GM18870 (cell line): ENCODE results near the gene NWD2.

Source experiments
- ATAC-seq: cut with Tn5 transposase; IDR thresholded peaks from one replicate; pipeline ENCODE4 v1.9.1; 2021; ENCODE audit warnings: moderate library complexity; ENCODE audit not compliant: unreplicated experiment

NWD2 gene

GRCh38 chr4:37438564-37439279 lies 194.2 kb downstream of the NWD2 start:
- no peak for ATAC-seq

DNA sequence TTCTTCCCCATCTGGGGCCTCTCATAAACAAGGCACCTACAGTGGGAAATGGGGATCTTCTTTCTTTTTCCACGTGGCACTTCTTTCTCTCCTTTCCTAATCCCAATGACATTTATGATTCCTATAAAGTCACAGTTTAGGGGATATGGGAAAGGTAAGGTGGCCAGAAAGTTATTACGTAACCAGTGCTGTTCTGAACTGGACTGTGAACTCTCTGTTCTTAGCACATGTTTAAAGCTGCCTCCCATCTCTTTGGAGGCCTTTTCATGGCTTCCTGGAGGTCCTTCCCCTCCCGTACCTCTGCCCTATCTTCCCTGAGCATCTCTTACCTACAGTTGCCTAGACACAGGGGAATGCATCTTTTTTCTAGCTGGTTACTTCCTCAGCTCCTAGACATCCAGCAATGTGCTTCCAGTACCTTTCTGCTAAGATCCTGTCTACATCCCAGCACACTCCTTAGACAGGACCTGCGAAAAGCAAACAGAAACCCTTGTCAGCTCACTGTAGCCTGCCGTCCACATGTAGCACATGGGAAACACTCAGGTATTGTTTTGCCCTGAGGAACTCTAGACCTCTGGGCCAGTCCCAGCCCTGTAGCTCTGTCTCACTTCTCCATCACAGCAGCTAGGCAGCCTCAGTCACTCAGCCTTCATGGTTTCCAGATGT lies 195.4 kb downstream of the NWD2 start:
- no peak for ATAC-seq

GRCh38 chr4:37440501-37440900 lies 196.0 kb downstream of the NWD2 start:
- ATAC-seq = no peak

DNA sequence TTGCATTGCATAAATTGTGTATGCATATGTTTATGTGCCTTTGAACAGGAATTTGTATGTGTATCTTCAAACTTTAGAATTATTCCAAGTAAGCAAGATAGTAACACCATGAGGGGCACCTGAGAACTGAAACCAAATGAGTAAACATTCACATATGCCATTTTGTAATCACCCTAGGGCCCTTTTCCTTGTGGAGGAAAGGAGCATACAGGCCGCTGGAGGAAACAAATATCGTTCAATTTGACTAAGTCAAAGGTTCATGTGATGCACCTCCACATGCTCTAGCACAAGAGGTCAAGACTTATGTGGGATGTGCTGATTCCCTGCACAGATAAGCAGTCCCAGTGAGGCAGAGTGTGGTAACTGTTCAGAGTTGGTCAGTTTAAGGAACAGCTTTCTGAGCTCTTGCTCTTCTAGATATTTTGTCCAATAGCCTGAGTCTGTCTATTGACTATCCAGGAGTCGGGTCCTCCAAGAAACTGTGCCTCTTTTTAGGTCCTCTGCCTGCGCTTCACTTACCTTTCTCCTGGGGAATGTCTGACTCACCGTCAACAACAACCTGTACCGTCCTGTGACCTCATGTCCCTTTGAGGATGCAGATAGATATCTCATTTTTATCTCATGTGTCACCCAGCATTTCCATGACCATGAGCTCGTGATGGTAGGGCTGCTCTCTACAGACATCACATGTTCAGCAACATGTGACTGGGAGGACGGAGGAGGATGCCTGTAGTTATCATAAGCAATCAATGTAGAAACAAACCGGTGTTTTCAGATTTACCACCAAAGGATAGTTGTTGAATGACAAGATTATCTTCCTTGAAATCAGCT lies 196.9 kb downstream of the NWD2 start:
- no peak for ATAC-seq

DNA sequence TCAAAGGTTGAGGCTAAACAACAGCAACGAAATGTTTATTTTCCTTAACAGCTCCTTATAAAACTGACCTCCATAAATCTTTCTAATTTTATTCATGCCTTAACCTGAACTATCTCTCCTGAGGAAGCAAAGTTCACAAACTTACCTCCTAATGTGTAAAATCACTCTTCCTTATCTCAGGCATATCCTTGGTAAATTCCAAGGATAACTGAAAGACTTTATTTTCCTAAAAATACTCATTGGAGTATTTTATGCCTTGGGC lies 197.4 kb downstream of the NWD2 start:
- ATAC-seq = no peak

GRCh38 chr4:37443137-37443536 lies 198.6 kb downstream of the NWD2 start:
- no peak for ATAC-seq

- no peak for ATAC-seq
Measured at GRCh38 chr4:37445023-37445422, 200.5 kb downstream of the NWD2 start.

DNA sequence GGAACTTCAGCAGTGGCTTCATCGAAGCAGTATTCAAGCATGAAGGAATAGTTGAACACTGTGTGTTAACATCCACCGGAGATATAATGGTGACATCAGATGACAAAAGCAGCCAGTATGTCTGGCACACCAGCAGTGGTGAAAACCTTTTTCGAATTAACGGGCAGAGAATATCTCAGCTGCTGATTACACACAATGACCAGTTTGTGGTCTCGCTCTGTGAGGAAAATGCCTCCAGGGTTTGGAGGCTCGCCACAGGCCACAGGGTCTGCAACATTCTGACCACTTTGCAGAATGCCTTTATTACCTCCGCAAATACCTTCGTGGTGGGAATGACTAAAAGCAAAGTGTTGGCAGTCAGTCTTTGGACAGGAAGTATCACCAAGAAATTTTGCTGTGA lies 201.5 kb downstream of the NWD2 start:
- no peak for ATAC-seq

GRCh38 chr4:37447886-37448285 lies 203.3 kb downstream of the NWD2 start:
- no peak for ATAC-seq

DNA sequence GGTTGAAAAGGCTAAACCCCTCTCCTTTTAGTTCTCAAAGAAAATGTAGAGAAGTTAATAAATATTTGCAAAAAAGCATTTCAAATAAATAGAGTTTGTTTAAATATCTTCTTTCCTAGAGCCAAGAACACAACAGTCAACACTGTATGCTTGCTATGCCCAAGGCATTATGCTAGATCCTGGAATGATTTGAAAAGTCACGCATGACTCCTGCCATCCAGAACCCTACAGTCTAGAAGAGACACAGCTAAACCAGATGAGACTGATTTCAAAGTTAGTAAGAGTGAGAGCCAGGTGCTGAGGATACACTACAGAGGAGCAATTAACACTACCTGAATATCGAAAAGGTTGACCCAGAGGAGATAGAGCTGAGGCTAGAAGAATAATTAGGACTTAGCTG lies 205.8 kb downstream of the NWD2 start:
- no peak for ATAC-seq

DNA sequence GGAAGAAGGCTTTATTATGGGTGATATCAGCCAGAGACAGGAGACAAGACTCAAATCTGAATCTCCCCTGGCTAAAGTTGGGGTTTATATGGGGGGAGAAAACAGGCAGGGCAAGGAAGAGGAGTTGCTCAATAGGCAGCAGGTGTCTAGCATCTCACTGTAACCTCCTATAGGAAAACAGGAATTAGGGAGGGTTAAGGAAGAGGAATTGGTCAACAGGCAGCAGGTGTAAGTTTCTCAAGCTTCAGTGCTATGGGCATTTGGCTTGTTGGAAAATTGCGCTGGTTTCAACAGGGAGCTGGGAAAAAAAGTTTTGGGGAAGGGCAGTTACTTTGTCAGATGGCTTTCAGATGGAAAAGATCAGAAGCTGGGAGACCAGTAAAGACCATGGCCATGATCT lies 206.4 kb downstream of the NWD2 start:
- ATAC-seq = no peak

- no peak for ATAC-seq
Measured at GRCh38 chr4:37451656-37452055, 207.1 kb downstream of the NWD2 start.

GRCh38 chr4:37452952-37453280 lies 208.4 kb downstream of the NWD2 start:
- ATAC-seq = peak; percentile 64

DNA sequence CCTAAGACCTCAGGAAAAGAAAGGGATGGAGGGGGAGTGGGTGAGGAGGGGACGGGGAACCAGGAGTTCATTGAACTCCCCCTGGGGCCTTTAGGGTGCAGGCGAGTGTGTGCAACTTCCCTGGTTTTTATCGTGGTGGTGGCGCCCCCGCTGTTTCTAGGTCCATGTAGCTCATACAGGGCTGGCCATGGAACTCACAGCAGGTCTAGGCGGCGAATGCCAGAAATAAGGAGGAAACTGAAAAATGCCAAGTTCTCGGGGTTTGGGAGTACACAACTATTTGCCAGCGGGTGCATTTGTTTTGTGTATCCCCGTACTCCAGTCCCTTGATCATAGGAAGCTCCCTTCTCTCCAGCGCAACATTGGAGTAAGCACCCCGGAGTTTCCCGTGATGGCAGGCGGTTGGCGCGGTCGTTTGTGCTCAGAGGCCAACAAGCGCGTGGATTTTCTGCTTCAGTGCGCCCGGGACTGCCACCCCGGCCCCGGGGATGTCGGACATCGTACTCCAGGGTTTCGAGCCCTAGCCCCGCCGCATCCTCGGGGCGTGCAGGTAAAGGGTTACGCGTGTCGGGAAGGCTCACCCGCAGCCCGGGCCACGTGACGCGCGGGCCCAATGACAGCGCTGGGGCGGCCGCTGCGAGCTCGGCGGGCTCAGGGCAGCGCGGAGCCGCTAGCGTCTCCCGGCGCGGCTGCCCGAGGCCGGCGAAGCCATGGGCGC lies 208.9 kb downstream of the NWD2 start:
- peak; percentile 16 for ATAC-seq

DNA sequence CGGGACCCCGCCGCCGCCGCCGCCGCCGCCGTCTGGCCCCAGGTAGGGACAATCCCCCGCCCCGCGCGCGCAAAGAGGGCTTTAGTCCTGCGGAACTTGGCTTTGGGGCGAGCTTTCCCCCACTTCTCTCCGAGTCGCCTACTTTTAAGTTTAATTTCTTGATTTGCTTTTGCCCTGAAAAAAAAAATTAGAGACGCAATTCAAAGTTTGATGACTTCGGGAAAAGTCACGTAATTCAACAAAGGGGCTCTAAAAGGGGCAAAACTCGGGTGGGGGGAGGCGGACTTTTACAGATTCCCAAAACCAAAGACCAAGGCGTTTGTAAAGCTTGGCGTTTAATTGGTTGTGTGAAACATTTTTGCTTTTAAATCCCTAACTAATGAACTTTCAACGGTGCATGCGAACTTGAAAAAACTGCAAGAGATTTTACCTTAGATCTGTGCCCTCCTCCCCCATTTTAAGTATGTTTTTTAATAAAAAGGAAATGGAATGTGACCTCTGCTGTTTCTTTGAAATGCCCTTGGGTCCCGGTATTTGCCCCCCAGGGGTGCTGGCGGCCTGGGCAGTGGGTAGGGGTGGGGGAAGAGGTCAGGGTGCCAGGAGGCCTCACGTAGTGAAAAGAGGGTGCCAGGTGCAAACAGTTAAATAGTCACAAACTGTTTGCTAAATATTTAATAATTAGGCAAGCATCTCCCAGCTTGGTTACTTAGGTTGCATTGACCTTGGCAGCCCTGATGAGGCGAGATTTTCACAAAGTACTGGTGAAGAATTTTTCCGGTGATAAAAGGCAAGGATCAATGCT lies 209.7 kb downstream of the NWD2 start:
- no peak for ATAC-seq

DNA sequence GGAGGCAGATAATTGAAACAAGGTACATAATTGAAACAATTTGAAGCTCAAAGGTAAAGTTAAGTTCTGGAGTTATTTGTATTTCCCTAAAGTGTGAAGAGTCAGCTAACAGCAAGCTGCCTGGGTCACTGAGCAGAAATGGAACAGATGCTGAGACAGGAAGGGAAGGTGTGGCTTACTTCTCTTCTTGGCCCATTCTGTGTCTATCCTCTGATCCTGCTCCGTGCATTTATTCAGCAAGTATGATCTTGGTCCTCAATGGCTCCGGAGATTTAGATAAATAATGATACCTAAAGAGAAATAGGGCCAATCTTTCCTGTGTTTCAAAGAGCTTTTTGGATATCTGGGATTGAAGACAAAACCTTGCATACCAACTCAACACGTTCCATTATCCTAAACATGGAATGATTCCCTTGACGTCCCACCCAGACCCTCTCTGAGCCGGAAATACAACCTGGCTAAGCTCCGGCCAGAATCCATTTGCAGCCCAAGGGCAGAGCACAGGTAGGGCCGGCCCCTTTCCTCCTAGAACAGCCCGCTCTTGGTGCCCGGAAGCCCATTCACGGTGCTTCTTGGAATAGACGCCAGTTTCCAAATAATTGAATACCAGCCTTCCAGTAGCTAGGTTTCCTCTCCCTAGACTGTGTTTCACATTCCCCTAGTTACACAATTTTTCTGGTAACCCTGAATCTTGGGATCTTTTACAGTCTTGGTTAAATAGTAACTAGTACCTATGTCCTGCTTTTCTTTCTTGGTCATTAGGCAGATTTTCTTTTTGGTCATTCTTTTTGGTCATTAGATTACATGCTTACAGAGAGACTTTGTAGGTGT lies 211.0 kb downstream of the NWD2 start:
- no peak for ATAC-seq

- ATAC-seq = no peak
Measured at GRCh38 chr4:37461801-37462200, 217.3 kb downstream of the NWD2 start.

DNA sequence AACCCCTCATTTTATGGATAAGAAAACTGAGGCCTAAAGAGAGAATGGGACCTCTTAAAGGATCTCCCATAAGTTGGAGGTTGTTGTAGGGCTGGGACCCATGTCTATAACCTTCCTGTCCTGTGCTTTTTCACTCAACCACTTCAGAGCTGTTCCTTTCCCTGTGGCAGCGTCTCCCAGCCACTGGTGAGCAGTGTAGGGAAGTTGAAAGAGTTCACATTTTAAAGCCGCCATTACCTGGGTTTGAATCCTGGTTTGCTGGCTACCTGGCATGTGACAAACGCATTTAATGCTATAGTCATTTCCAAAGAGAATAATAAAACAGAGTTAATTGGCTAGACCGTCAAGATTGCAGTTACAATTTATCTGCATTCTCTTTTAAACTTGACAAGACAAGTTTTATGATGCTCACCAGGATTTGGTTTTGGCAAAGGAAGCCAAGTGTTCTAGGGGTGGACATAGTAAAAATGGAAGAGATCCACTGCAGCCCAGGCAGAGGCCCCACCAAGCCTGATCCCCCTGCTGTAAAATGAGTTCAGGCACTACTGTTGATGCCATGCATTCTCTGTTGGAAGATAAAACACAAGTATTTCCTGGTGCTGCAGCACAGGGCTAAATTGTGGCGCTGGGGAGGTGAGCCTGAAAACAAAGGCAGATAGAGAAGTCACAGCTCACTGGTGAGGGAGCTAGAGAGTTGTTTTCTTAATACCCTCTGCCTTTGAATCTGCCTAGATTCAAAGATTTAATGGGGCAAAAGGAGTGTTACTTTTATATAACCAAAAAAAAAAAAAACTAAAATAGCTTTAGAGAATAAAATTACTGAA lies 218.7 kb downstream of the NWD2 start:
- no peak for ATAC-seq
